GM21526 (cell line): ENCODE measurements around the gene ZRANB3.
"Not testable (repeated sequence)": the region's sequence is repeated elsewhere in the genome, so short reads cannot be mapped to it uniquely, and the experiment has no call there.

Source experiments
- ATAC-seq: cut with Tn5 transposase; IDR thresholded peaks from one replicate; pipeline ENCODE4 v1.9.1; 2021; ENCODE audit warnings: moderate library complexity; ENCODE audit not compliant: unreplicated experiment, low FRiP score

Gene ZRANB3

DNA sequence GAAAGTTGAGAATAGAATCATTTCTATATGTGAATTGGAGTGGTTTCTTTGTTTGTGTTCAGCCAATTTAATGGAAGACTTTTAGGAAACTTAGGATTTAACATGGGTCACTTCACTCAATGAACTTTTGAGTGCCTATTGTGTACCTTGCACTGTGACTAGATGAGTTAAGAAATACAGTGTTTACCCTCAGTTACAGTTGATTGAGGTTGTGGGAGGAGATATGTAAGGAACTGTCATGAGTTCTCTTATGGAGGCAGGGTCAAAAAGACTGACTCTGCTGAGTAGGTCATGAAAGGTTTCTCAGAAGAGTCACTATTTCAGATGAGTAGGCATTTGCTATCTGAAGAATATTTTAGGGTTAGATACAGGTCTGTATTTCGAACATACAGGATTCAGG, 380.3 kb downstream of the ZRANB3 start:
- no peak for ATAC-seq

DNA sequence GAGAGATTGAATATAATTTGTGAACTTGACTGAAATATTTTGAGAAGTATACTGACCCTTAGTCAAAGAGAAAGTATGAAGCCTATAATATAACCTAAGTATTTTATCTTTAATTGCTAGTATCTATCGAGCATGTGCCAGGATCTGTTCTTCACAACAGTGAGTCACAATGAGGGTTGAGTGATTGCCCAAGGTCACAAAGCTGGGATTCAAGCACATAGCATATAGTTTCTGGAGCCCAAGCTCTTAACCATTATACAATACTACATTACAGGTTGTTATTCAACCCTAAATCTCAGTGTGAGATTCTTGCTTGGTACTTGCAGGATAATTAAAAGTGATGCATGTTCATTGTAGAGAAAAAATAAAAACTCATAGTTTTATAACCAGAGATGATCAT, 381.8 kb downstream of the ZRANB3 start:
- ATAC-seq: no peak

DNA sequence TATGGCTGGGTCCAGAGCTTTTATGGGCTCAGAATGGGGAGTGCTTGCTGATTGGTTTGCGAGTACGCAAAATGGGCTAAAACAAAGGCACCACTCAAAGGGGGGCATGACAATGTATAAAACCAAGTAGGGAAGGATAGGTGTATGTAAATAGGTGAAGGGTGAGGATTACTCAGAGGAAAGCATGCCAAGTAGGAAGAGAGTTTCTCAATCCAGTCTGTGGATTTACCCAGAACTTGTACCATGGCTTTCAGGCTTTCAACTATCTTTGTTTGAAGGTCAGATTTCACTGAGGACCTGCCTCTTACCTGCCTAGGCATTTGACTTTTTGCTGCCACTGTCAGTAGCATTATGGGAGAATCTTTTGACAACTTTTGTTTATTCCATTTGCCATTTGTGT, 386.7 kb downstream of the ZRANB3 start:
- ATAC-seq: no peak

DNA sequence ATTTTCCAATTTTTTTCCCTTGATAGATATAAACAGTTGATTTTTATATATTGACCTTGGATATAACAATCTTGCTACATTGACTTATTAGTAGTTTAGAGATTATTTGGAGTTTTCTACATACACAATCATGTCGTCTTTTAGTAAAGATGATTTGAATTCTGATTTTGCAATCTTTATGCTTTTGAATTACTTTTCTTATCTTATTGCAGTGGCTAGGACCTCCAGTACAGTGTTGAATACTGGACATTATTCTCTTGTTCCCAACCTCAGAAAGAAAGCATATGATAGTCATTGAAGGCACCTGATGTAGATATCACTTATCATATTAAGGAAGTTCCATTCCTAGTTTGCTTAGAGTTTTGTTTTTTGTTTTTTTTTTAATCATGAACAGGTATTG, 388.7 kb downstream of the ZRANB3 start:
- no peak for ATAC-seq

DNA sequence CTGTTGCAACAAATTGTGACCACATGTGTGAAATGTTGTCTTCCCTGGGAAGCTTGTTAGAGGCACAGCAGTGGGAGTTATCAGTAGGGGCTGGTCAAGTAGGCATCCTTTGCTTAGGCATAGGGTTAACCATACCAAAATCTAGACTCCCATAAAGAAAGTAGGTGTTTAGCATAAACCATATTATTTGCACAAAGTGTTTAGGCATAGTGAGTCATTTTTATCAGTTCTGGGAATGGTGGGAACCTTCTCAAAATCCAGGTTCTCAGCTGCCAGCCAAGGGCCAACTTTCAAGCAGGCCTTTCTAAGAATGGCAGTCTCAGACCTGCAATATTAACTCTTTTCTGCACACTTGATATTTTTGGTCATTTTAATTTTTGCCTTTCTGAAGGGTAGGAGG, 390.4 kb downstream of the ZRANB3 start:
- ATAC-seq: no peak

DNA sequence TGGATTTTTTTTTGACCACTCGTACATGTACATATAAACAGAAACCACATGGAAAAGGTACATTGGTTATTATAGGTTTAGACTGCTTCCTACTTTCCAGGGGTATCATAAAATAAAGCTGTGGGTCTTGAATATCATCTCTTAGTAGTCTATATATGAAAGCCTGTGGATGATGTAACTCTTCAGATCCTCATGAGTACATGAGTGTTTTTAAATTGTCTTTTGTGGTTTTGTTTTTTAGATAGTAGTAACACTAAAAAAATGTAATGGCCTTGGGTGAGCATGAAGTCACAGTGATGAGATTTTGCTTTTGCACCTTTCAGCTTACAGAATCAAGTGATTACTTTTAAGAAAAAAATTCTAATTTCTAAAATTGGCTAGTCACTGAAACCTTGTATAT, 398.7 kb downstream of the ZRANB3 start:
- no peak for ATAC-seq

DNA sequence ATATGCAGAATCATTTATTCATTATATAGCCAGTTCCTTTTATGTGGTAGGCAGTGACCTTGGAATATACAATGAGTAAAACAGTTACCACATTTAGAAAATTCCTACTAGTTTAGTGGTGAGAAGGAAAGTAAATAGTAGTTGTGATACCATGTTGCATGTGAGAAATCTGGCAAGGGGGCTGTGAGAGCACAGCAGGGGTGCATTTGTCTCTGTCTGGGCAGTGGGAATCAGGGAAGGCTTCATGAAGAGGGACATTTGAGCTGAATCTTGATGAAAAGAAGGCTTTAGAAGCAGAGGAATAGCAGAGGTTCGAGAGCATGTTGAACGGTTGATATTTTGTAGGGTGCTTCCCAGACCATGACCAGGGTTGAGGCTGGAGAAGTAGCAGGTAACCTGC, 400.3 kb downstream of the ZRANB3 start:
- no peak for ATAC-seq

DNA sequence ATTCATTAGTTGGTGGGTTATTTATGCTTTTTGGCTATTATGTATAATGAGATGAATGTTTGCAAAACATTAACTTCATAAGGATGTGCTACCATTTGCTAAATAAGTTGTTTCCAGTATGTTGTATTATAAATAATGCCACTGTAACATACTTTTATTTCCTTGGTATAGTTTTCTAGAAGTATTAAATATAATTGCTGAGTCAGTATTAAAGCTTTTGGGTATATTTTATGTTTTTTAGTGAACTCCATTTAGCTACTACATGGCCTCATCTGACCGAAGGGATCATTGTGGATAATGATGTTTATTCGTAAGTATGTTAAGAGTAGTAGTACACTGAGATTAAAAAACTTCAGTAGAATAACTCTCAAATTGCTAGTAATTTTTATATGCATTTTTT, 405.1 kb downstream of the ZRANB3 start:
- no peak for ATAC-seq

DNA sequence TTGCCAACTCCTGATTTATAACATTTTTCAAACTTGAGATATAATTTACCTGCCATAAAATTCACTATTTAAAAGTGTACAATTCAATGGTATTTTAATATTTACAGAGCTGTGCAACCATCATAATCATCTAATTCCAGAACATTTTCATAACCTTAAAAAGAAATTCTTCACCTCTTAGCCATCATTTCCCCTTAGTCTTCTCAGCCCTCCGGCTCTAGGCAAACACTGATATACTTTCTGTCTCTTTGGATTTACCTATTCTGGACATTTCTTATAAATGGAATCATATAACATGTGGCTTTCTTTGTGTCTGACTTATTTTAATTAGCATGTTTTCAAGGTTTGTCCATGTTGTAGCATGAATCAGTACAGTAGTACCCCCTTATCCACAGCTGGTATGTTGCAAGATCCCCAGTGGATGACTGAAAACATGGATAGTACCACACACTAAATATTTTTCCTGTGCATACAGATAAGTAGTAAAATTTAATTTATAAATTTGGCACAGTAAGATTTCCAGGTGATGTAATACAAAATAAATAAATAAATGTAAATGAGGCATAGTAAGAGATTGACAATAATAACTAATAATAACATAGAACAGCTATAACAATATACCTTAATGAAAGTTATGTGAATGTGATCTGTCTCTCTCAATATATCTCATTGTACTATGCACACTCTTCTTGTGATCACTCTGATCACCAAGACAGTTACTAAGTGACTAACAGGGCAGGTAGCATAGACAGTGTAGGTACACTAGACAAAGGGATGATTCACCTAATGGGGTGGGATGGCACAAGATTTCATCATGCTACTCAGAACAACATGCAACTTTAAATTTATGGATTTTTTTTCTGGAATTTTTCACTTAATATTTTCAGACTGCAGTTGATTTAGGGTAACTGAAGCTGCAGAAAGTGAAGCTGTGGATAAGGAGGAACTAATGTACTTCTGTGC, 405.8 kb downstream of the ZRANB3 start:
- no peak for ATAC-seq

DNA sequence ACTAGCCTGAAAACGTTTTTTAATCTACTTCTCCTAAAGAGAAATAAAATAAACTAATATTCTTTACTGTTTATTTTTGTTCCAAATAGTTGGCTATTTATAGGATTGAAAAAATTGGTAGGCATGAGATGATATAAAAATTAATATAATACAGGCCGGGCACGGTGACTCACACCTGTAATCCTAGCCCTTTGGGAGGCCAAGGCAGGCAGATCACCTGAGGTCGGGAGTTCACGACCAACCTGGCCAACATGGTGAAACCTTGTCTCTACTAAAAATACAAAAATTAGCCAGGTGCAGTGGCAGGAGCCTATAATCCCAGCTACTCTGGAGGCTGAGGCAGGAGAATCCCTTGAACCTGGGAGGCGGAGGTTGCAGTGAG, 409.4 kb downstream of the ZRANB3 start:
- not testable (repeated sequence) for ATAC-seq

DNA sequence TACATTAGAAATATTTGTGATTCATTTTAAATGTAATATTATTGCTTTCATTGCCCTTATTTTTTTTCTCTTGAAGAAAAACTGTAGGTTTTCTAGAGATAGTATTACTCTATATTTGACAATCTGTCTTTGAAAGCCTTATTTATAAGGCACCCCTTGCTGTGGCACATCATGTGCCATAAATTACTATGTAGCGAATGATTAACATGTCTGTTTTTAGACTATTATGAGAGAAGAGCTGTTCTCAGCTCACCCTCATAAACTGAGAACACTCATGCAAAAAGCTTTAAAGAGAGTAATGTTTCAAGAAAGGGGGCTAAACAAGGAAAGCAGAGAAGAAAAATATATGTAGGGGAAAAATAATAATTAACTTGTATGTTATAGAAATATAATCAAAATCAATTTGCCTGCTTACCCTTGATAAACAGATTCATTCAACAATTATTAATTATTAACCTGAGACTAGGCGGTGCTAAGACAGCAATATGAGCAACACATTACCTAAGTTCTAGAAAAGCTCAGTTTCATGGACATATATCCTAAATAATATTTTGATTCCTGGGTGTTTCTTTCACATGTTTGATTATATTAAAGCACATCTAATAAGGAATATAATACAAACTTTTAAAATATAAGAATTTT, 409.9 kb downstream of the ZRANB3 start:
- no peak for ATAC-seq

DNA sequence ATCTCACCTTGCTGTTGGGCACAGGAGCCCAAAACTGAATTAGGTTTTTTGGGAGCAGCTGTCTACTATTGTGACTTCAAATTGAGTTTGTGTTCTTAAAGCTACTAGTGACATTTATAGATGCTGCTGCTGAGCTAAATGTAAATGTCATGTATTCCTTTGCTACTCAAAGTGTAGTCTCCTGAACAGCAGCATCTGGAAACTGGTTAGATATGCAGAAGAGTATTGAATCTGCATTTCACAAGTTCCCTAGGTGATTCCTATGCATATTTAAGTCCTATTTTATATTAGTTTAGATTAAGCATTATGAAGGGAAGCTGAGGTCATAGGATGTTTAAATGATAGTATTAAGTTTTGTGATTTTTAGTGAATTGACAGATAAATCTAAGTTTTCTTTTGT, 411.4 kb downstream of the ZRANB3 start:
- no peak for ATAC-seq

DNA sequence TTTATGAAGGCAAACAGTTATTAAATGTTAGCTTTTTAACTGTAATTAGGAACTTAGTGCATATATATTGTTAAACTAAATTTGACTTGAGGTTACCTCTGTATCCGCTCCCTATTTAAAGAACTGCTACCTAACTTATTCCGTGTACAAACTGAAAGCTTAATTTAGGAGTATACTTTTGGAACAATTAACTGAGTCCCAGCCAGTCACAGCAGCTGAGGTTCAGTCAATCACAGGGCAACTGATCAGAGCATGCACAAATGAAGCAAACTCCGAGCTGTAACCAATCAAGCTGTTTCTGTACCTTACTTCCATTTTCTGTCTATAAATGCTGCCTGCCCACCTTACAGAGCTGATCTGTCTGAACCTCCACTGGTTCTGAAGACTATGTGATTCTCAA, 417.7 kb downstream of the ZRANB3 start:
- ATAC-seq: no peak

DNA sequence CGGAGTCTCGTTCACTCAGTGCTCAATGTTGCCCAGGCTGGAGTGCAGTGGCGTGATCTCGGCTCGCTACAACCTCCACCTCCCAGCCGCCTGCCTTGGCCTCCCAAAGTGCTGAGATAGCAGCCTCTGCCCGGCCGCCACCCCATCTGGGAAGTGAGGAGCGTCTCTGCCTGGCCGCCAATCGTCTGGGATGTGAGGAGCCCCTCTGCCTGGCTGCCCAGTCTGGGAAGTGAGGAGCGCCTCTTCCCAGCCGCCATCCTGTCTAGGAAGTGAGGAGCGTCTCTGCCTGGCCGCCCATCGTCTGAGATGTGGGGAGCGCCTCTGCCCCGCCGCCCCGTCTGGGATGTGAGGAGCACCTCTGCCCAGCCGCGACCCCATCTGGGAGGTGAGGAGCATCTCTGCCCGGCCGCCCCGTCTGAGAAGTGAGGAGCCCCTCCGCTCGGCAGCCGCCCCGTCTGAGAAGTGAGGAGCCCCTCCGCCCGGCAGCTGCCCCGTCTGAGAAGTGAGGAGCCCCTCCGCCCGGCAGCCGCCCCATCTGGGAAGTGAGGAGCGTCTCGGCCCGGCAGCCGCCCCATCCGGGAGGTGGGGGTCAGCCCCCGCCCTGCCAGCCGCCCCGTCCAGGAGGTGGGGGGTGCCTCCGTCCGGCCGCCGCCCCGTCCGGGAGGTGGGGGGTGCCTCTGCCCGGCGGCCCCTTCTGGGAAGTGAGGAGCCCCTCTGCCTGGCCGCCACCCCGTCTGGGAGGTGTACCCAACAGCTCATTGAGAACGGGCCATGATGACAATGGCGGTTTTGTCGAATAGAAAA, 425.3 kb downstream of the ZRANB3 start:
- ATAC-seq: not testable (repeated sequence)

DNA sequence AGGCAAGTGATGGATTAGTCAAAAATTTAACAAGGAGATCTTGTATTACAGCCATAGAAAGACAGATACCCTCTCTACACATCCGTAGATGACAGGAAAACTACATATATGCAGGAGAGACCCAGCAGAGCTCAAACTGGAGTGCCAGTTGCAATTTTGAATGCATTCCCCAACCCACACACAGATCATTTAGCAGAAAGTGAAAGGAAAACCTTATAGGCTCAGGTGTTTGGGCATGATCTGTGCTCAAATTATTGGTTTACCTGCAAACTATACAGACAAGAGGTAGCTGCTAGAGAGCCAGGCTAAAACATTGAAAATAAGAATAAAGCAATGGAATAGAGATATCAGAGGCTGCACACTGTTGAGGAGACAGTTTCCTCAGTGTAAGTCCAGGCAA, 427.2 kb downstream of the ZRANB3 start:
- ATAC-seq: no peak

DNA sequence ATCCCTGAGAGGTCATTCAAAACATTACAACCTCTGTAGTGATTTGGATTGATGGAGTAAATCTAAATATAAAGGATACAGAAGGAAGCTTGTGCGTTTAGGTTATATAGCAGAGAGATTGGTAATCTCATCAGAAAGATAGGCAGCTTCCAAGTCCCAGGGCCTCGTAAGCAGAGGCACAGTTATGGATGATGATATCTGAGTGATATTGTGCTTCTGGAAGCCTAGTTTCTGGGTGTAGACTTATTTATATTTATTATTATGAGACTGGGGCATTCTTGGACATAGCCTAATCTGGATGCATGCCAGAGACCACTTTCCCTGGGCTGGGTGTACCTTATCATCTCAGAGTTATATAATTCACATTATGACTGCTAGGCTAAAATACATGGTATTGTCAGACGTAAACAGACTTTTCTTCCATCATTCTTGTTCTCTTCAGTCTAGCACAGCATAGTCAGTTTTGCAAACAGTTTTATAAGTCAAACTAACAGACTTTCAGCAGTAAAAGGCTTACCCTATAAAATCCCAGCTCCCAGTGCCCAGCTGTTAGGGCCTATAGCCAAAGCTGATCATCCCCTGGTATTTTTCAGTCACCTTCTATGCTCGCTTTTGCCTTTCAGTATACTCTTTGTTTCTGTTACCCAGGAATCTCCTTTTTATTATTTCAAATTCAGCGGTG, 431.1 kb downstream of the ZRANB3 start:
- no peak for ATAC-seq

DNA sequence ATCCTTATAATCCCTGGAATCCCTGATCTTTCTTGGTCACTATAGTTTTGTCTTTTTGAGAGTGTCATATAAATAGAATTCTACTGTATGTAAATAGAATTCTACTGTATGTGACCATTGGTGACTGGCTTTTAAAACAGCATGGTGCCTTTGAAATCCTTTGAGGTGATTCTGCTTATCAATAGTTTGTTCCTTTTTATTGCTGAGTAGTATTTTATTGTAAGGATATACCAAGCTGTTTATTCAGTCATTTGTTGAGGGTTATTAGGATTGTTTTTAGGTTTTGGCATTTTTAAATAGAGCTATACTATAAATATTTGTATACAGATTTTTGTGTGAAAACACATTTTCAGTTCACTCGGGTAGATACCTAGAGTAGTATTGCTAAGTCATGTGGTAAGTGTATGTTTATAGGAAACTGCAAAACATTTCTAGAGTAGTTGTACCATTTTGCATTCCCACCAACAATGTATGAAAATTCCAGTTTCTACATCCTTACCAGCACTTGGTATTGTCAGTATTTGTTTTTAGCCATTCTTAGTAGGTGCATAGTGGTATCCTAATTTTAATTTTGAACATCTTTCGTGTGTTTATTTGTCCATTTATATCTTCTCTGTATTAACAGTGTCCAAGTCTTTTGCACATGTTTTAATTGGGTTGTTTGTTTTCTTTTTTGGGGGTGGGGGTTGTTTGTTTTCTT, 433.3 kb downstream of the ZRANB3 start:
- ATAC-seq: no peak

DNA sequence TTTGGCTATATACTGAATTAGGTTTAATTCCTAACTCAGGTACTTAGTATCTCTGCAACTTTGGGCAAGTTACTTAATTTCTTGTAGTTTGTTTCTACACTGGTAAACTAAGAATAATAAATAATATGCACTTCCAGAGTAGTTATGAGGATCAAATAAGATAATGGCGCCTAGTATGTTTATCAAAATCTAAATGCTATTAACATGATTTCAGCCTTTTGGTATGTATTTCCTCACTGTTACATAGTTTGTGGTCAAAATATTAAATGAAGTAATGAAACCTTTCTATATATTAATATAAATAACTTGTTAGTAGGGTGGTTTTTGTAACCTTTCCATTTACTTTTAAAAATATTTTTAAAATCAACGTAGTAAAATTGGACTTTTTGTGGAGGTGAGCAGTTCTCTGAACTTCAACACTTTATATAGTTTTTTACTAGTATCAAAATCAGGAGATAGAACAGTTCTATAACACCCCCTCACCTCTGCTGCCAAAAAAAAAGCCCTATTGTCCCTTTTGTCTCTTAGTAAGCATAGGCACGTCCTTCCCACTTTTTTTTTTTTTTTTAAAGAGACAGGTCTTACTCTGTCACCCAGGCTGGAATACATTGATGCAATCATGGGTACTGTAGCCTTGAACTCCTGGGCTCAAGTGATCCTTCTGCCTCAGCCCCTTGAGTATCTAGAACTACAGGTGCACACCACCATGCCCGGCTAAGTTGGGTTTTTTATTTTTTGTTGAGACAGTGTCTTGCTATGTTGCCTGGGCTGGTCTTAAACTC, 434.2 kb downstream of the ZRANB3 start:
- no peak for ATAC-seq

DNA sequence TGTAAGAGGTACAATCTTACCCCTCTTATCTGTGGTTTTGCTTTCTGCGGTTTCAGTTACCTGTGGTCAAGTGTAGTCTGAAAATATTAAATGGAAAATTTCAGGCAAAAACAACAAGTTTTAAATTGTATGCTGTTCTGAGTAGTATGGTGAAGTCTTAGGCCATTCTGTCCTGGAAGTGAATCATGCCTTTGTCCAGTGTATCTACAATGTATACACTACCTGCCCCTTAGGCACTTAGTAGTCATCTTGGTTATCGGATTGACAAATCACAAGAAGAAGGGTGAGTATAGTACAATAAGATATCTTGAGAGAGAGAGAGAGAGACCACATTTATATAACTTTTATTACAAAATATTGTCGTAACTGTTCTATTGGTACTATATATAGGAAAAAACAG, 435.4 kb downstream of the ZRANB3 start:
- ATAC-seq: no peak
